ENCODE measurements around the gene URB2.

The URB2 gene

DNA sequence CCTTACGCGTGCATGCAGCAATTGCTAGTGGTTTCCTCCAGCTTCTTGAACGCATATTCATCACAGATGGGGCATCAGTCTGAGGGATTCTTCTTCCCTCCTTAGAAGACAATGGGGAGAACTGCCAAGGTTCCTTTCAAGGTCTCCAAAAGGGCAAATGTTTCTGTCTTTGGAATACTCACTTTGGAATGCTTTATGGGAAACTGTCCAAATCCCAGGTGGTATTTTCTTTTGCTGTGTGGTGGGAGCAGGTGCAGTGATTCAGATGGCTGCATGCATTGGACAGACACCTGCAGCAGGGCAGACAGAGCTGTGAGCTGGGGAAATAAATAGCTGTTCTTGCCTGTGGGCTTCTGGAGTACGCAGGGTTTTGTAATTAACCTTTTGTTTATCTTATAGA, 40.5 kb downstream of the URB2 start:
- TF ChIP-seq CTCF (IDR thresholded peaks at IDR 0.05; ENCODE audit: low read depth, low read length, missing control alignments): no peak
- H3K4me3 ChIP-seq (ENCODE audit: low read depth, low read length): no peak overlapping the region
- DNase-seq (ENCODE audit: low read depth): no peak

DNA sequence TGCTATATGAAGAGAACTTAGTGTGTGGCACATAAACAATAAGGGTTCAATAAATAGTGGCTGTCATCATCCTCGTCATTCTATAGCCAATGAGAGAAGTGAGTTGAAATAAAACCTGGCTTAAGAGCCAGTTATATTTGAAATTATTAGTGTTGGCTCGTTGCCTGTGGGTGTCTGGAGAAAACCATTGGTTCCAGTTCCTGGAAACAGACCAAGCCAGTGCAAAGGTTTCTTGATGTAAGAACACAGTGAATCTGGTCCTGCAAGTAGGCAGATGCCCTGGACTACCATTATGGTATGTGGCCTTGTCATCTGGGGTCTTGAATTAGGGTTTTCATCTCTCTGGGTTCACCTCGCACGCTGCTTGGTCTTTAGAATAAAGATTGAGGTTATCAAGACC, 43.3 kb downstream of the URB2 start:
- TF ChIP-seq CTCF (IDR thresholded peaks at IDR 0.05; ENCODE audit: low read depth, low read length, missing control alignments): no peak
- H3K4me3 ChIP-seq (ENCODE audit: low read depth, low read length): no peak overlapping the region
- DNase-seq (ENCODE audit: low read depth): no peak

GRCh38 chr1:229671310-229671709, 45.3 kb downstream of the URB2 start:
- no peak for DNase-seq (ENCODE audit: low read depth)
- no peak overlapping the region for H3K4me3 ChIP-seq (ENCODE audit: low read depth, low read length)
- TF ChIP-seq CTCF (IDR thresholded peaks at IDR 0.05; ENCODE audit: low read depth, low read length, missing control alignments): no peak

DNA sequence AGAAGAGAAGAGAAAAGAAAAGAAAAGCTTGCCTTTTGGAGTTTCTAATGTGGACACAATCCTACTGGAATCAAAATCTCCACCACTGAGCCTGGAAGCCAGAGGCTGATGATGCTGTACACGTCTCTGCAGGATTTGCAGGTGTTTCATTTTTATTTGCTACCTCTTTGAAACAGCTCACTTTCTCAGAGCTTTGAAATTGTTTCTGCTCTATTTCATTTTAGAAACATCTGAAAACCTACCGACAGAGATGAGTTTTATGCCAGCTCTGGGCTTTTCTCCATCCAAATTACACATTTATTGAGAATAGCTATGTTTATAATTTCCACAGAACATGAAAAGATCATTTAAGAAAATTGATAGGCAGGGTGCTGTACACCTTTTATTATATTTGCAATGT, 46.2 kb downstream of the URB2 start:
- H3K4me3 ChIP-seq (ENCODE audit: low read depth, low read length): no peak overlapping the region
- no peak for TF ChIP-seq CTCF (IDR thresholded peaks at IDR 0.05; ENCODE audit: low read depth, low read length, missing control alignments)
- no peak for DNase-seq (ENCODE audit: low read depth)

- H3K4me3 ChIP-seq (ENCODE audit: low read depth, low read length): no peak overlapping the region
- DNase-seq (ENCODE audit: low read depth): no peak
- no peak for TF ChIP-seq CTCF (IDR thresholded peaks at IDR 0.05; ENCODE audit: low read depth, low read length, missing control alignments)
Observed at GRCh38 chr1:229674042-229674441, 48.0 kb downstream of the URB2 start.

- no peak for TF ChIP-seq CTCF (IDR thresholded peaks at IDR 0.05; ENCODE audit: low read depth, low read length, missing control alignments)
- no peak overlapping the region for H3K4me3 ChIP-seq (ENCODE audit: low read depth, low read length)
- no peak for DNase-seq (ENCODE audit: low read depth)
Observed at GRCh38 chr1:229675396-229675795, 49.3 kb downstream of the URB2 start.

DNA sequence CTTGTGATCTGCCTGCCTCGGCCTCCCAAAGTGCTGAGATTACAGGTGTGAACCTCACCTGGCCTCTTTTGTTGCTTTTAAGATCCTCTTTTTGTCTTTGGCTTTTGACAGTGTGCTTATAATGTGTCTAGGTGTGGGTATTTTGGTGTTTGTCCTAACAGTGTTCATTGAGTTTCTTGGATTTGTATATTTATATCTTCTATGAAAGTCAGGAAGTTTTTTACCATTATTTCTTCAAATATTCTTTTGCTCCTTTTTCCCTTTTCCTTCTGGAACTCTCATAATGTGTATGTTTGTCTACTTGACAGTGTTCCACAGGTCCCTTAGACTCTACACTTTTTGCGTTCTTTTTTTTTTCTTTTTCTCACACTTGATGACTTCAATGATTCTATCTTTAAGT, 59.1 kb downstream of the URB2 start:
- no peak for TF ChIP-seq CTCF (IDR thresholded peaks at IDR 0.05; ENCODE audit: low read depth, low read length, missing control alignments)
- no peak overlapping the region for H3K4me3 ChIP-seq (ENCODE audit: low read depth, low read length)
- DNase-seq (ENCODE audit: low read depth): no peak
